Activated T-cell treated with anti-CD3 and anti-CD28 coated beads for 24 hours (primary cell): ENCODE measurements around the gene SRRD.
"Not testable (repeated sequence)": the region's sequence is repeated elsewhere in the genome, so short reads cannot be mapped to it uniquely, and the experiment has no call there.

Experiments used
- DNase-seq: peaks from one replicate; pipeline ENCODE4 v3.0.0-alpha.2; 2020; ENCODE audit warnings: low read depth

The SRRD gene

GRCh38 chr22:26522592-26522991, 38.9 kb downstream of the SRRD start:
- no peak for DNase-seq

- no peak for DNase-seq
Measured at GRCh38 chr22:26524870-26525269, 41.2 kb downstream of the SRRD start.

GRCh38 chr22:26525946-26526564, 42.4 kb downstream of the SRRD start:
- DNase-seq, result no peak

GRCh38 chr22:26527167-26527566, 43.5 kb downstream of the SRRD start:
- DNase-seq, result no peak

- DNase-seq, result no peak
Measured at GRCh38 chr22:26527574-26528465, 44.1 kb downstream of the SRRD start.

GRCh38 chr22:26528518-26528917, 44.8 kb downstream of the SRRD start:
- not testable (repeated sequence) for DNase-seq

GRCh38 chr22:26529345-26529744, 45.7 kb downstream of the SRRD start:
- DNase-seq, result no peak

- DNase-seq, result no peak
Measured at GRCh38 chr22:26534171-26534855, 50.6 kb downstream of the SRRD start.

GRCh38 chr22:26534874-26535602, 51.4 kb downstream of the SRRD start:
- no peak for DNase-seq

GRCh38 chr22:26535603-26535908, 51.9 kb downstream of the SRRD start:
- no peak for DNase-seq

GRCh38 chr22:26536056-26536761, 52.5 kb downstream of the SRRD start:
- no peak for DNase-seq

- no peak for DNase-seq
Measured at GRCh38 chr22:26536762-26537134, 53.1 kb downstream of the SRRD start.

GRCh38 chr22:26540119-26540518, 56.4 kb downstream of the SRRD start:
- no peak for DNase-seq

GRCh38 chr22:26541167-26541819, 57.6 kb downstream of the SRRD start:
- no peak for DNase-seq

GRCh38 chr22:26542831-26543230, 59.2 kb downstream of the SRRD start:
- DNase-seq, result no peak
